Pericardium fibroblast (primary cell): ENCODE results near the gene MFSD11. TPM values are rescaled to one million over a fixed set of nuclear protein-coding genes. Genes with fewer than 3 reads are reported as not detected.

Experiments
- total RNA-seq: library from RNA; depleted of rRNA; stranded (reverse); fragments of >200 nt; gene quantifications from 2 replicates; pipeline ENCODE4 v1.2.3, GENCODE V29; 2015

Gene MFSD11
- 19.6 and 28.2 TPM in 2 replicates for total RNA-seq

DNA sequence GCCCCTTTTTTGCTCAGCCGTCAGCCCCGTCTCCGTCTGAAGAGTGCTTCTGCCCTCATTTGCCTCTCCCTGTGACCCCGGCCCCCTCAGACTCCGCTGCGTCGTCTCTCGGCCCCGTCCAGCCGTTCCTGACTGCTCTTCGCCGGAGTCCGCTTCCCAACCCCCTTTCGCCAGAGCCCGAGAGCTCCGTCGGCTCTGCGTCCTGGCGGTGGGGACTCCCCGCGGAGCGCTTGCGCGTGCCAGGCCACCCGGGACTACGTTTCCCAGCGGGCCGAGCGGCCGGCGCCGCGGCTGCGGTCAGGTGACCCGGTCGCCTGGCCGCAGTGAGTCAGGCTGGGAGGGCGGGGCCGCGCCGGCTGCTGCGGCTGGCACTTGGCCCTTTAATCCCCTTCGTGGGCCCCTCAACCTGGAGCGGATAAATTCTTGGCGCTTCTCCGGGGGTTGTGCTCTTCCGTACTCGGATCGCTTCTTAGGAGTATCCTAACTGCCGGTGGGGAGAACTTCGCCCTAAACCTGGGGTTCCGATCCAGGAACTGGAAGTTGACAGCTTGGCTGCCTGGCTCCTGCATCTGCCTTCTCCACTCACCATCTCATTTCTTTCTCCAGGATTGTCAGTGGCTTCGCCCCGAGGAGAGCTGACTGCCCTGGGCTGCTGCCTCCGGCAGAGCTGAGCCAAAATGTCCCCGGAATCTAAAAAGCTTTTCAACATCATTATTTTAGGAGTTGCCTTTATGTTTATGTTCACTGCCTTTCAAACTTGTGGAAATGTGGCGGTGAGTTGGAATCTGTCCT is at the start of gene MFSD11:
Gene MFSD11, plus strand, starts transcription at position 444 of the 792 bp plus-strand sequence. Its CDS starts 234 bp downstream, at position 678.

DNA sequence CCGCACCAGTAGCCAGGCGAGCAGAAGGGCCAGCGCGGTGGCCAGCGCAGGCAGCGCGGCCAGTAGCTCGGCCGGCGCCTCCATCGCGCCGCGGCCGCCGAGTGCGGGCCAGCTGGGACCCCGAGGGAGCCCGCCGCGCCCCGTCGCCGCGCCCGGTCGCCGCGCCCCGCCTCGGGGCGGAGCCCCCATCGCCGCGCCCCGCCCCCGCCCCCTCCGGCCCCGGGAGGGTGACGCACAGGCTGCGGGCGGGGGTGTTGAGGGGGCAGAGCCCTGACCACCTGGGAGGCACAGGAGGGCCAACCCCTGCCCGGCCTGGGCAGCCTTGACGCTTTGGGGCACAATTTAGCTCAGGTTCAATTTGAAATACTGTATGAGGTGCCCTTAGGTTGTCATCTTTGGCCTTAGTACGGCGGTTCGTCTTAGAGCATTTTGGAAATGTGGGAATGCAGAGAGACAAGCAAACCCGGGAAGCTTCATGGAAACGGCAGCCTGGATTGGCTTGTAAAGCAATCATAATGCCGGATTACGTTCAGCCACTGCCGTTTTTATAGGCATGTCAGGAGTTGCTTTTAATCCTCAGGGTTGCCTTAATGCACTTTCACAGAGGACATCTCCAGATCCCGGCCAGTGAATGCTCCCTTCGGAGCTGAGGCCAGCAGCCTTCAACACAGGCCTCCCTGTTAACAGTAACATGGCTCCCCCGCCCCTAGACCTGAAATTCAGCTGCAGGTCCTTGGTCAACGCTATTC is 26.9 kb upstream of the MFSD11 start, which contains the start of gene MXRA7:
Gene MXRA7, minus strand, starts transcription at position 103 of the 749 bp plus-strand sequence. Its CDS starts 19 bp downstream, at position 84.

DNA sequence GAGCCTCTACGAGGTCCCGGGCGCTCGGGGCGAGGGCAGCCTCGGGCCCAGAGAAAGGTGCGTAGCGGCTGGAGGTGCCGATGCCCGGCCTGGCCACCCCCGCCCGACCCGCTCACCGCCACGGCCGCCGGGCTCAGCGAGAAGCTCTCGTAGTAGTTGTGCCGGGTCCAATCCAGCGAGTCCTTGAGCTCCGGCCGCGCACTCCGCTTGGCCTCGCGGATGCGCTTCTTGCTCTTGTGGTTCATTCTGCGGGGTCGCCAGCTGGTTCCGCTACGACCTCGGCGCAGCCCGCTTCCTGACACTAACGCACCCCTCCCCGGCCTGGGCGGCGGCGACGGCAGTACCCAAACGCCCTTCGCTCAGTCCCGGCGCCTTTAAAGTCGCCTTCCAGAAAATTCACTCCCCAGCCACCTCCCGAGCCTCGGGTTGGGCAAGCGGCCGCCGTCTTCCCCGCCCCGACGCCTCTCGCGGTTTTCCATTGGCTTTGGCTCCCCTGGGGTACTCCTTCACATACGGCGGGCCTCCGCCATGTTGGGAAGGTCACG is 11.6 kb upstream of the MFSD11 start, which contains the start of gene JMJD6:
Gene JMJD6, minus strand, starts transcription at position 376 of the 545 bp plus-strand sequence. Its CDS starts 131 bp downstream, at position 245.

DNA sequence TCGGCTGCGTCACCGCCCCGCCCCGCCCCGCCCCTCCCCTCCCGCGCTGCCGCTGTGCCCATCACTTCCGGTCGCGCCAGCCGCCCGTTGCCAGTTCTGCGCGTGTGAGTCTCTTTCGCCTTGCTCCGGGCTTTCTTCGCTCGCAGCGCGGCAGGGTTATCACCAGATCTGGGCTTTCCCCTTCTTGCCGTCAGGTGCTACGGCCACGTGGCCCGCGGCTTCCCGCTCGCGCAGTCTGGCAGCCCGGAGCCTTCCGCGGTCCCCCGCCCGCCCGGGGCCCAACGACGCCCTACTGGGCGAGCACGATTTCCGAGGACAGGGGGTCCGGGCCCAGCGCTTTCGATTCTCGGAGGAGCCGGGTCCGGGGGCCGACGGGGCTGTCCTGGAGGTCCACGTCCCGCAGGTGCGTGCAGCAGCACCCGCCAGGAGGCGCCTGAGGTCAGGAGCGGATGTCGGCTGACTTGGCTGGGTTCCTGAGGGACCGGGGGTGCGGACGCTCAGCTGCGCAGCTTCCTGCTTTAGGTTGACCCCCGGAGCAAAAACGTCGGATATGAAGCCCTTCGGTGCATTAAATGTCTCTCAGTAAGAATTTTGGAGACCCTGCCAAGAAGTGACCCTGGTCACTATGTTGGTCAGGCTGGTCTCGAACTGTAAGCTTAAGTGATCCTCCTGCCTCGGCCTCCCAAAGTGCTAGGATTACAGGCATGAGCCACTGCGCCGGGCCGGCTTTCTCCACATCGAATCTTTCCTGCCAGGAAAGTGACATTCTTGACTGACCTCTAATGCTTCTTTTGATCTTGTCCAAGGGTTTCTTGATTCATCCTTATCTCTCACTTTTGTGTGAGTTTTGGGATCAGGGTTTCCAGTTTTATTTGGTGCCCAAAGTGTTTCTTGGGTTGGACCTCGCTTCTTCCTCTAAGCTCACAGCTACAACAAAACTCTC is 10.9 kb upstream of the MFSD11 start, which contains the start of gene METTL23:
Gene METTL23, plus strand, starts transcription at position 64 of the 943 bp plus-strand sequence. CDS start 2,872 bp downstream, outside the sequence.

DNA sequence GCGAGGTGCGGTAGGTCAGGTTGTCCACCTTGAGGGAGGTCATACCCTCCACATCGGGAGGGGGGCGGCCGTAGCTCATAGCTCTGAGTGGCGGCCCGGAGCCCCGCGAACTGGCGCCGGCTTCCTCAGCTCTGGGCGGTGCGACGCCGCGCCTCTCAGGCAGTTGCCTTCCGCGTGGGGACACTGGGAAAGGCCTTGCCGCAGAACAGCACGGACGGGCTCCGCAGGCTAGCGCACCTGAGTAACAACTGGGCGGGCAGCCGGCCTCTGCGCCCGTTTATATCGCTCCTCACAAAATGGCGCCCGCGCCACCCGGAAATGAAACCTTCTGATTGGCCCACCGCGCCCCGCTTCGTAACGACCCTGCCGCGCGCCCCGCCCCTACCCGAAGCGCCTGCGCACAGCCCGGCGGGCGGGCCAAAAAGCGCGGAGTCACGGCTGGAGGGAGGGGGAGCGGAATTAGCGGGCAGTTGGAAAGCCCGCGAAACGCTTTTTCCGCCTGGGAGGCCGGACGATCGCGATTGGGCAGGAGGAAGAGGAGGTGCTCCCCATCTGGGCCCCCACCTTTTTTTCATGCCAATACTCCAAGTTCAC is 740 bp upstream of the MFSD11 start, which contains the start of gene SRSF2:
Gene SRSF2, minus strand, starts transcription at position 250 of the 594 bp plus-strand sequence. Its CDS starts 171 bp downstream, at position 79.

Other genes starting within 250 kb of the MFSD11 start
- gene RHBDF2, start 236.7 kb upstream of the MFSD11 start, total RNA-seq: 5.3 and 16.1 TPM in 2 replicates
- gene CYGB, start 200.4 kb upstream of the MFSD11 start, total RNA-seq: 24.0 and 35.2 TPM in 2 replicates
- gene PRCD, start 198.1 kb upstream of the MFSD11 start, total RNA-seq: 0.94 and 1.9 TPM in 2 replicates
- 0.82 and 2.4 TPM in 2 replicates for gene ST6GALNAC2, start 152.3 kb upstream of the MFSD11 start, total RNA-seq
- gene ST6GALNAC1, start 94.4 kb upstream of the MFSD11 start, total RNA-seq: not detected in 2 replicates
- gene MXRA7, start 27.2 kb upstream of the MFSD11 start, total RNA-seq: 288 and 320 TPM in 2 replicates
- gene JMJD6, start 11.5 kb upstream of the MFSD11 start, total RNA-seq: 10.0 and 19.8 TPM in 2 replicates
- gene METTL23, start 11.3 kb upstream of the MFSD11 start, total RNA-seq: 36.5 and 58.8 TPM in 2 replicates
- 115 and 156 TPM in 2 replicates for gene SRSF2, start 788 bp upstream of the MFSD11 start, total RNA-seq
- gene MGAT5B, start 130.3 kb downstream of the MFSD11 start, total RNA-seq: 1.4 and 2.7 TPM in 2 replicates